ENCODE data around the gene TOMM70.

- no peak for TF ChIP-seq ZFP30 (CRISPR knock-in tag; IDR thresholded peaks at IDR 0.05)
- TF ChIP-seq ZFP3 (CRISPR knock-in tag; IDR thresholded peaks at IDR 0.05) = no peak
- TF ChIP-seq ZNF70 (CRISPR knock-in tag; IDR thresholded peaks at IDR 0.05) = no peak
- TF ChIP-seq POU6F1 (CRISPR knock-in tag; IDR thresholded peaks at IDR 0.05; ENCODE audit: borderline replicate concordance, low read depth) = no peak
- no peak for TF ChIP-seq BACH2 (CRISPR knock-in tag; IDR thresholded peaks at IDR 0.05; ENCODE audit: borderline replicate concordance)
- no peak for TF ChIP-seq CREB5 (CRISPR knock-in tag; IDR thresholded peaks at IDR 0.05; ENCODE audit: low read depth)
- TF ChIP-seq ESRRG (CRISPR knock-in tag; IDR thresholded peaks at IDR 0.05) = no peak
Measured at GRCh38 chr3:100331660-100332059, 69.2 kb downstream of the TOMM70 start.

Measured in SK-N-SH treated with all-trans-retinoic acid at 6 μM for 48 hours (cell line).